GM18858 (cell line): ENCODE measurements around the gene FASN.
"Not testable (repeated sequence)": the region's sequence is repeated elsewhere in the genome, so short reads cannot be mapped to it uniquely, and the experiment has no call there.

Source experiments
- ATAC-seq: cut with Tn5 transposase; IDR thresholded peaks from one replicate; pipeline ENCODE4 v1.9.1; 2021; ENCODE audit not compliant: unreplicated experiment

FASN gene

DNA sequence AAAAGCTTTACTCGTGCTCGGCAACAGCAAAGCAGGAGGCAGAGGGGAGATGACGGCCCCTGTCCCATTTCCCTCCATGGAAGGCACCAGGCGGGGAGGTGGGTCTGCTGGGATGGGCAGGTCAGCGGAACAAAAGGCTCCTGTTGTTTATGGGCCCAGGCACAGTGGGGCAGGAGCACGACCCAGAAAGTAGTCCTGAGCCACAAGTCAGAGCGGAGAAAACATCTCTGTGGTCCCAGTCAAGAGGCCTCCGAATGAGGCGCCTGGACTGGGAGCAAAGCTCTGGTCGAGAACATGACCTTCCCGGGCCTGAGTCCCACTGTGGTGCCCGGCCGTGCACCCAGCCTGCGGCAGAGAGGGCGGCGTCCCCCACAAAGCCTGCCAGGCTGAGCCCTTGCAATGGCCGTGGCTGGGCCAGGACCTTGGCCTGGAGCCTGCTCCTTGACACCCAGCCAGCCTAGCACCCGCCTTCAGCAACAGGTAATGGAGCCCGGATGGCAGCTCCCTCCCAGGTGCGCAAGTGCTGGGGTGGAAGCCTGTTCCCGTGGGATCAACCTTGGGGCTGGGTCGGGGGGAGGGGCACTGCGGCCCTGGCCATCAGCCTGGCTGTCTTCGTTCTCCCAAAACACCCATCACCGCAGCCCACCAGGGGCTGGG lies 50.0 kb downstream of the FASN start:
- no peak for ATAC-seq

DNA sequence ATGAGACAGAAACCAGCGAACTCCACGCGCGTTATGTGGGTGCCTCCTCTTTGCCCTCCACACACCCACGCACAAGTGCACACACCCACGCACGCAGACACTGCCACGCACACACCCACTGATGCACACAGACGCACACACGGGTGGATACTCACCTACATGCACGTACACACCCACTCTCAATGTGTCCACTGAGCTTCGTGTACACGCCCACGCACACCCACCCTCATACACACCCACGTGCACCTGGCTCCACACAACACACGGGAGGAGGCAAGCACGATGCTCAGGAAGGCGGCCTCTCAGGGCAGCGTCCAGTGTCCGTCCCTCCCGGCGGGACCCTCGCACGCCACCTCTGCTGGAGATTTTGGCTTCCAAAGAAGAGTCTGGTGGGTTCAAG lies 50.7 kb downstream of the FASN start:
- no peak for ATAC-seq

DNA sequence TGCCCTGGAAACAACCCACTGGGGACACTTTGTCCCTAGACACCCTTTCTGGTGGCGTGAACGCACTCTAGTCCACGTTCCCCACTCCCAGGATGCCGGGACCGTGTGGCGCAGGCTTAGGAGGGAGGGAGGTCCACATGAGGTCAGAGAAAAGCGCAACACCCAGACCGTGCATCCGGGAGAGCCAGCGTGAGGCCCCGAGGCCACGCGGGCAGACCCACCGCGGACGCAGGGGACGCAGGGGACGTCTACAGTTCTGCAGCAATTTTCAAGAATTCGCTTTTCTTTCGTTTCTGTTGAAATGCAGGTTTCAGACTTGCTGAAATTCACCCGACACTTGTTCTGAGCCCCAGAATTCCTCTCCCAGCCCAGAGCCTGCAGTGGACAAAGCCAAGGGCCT lies 51.1 kb downstream of the FASN start:
- ATAC-seq, result no peak

DNA sequence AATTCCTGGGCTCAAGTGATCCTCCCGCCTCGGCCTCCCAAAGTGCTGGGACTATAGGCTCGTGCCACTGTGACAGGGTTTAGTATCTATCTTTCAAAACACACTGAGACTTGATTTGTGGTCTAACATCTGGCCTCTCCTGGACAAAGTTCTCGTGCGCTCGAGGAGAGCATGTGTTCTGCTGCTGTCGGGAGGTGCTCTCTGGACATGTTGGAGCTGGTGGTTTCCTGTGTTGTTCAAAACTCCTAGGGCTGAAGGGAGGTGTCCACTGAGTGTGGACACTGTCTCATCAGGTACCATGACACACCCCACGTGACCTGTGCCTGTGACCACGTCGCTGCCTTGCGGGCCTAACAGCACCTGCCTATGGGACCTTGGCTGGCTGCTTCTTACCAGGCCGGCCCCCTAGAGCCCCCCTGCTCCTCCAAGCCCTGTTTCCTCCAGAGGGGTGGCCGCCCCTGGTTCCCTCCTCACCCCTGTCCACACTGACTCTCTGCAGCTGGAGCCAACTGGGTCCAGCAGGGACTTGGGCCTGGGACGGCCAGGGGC lies 52.0 kb downstream of the FASN start:
- no peak for ATAC-seq

DNA sequence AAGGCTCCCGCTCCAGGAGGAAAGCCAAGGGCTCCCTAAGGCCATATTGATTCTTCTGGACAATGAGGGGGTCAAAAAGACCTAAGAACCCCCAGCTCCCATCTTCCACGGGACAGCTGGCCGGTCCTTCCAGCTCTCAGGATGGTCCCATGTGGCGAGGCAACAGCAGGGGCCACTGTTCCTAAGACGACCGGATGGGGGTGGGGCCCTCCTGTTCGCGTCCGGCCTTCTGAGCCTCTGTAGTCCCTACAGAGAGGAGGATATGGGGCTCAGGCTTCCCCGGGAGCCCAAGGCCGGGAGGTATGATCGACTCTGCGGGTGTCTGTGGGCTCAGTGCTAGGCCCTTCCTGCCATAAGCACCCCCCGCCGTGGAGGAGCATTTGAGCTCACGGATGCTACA lies 54.5 kb downstream of the FASN start:
- no peak for ATAC-seq

DNA sequence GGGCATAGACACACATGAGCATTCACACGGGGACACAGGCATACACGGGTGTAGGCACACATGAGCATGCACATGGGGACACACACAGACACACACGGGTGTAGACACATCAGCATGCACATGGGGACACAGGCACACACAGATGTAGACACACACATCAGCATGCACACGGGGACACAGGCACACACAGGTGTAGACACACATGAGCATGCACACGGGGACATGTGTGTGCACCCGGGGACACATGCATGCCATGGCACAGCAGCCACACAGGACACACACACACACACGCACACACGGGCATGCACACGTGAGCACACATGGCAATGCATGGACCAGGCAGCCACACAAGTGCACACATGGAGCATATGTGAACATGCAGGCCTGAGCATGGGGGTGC lies 55.4 kb downstream of the FASN start:
- ATAC-seq, result no peak

DNA sequence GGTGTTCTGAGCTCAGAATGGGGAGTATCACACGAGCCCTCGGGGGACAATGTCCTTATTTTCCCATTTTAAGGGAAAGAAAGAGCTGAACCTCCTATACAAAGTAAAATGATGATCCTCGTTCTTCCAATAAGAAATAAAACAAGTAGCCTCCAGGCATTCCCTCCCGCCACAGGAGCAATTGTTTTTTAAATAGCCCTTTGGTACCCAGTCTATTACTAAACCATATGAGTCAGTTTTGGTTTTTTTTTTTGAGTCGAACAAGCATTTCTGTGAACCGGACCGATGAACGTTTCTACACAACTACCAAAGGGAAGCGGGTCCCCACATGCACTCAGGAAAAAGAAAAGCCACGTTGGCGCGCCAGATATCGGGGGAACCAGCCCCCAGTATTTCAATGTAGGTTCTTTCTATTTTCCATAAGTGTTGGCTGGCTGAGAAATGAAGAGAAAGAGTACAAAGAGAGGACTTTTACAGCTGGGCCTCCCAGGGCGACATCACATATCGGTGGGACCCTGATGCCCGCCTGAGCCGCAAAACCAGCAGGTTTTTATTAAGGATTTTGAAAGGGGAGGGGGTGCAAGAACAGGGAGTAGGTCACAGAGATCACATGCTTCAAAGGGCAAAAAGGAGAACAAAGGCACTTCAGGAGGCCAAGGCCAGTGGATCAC lies 56.8 kb downstream of the FASN start:
- ATAC-seq, result no peak

DNA sequence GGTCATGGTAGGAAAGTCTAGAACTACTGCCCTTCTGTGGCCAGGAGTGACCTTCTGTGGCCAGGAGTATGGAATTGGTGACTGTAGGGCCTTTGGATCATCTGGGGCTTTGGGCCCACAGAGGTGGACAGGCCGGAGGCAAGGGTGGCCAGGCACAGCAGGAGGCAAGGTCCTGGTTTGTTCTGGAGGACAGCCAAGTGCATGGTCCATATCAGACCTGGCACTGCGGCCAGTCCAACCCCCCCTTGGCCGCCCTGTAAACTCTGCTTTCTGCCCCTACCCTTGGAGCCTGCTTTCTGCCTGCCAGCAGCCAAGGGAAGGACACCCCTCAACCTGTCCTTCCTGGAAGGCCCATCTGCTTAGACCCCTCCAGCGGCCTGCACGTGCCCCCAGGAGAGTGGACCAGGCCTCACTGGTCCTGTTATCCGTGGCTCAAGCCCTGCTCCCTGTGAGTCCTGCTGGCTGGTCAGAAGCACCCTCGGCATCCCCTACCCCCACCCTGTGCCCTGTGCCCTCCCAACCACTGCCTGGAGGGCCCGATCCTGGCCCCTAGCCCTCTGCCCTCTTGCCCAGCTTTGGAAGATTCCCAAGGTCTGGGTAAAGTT lies 58.2 kb downstream of the FASN start:
- ATAC-seq, result no peak

DNA sequence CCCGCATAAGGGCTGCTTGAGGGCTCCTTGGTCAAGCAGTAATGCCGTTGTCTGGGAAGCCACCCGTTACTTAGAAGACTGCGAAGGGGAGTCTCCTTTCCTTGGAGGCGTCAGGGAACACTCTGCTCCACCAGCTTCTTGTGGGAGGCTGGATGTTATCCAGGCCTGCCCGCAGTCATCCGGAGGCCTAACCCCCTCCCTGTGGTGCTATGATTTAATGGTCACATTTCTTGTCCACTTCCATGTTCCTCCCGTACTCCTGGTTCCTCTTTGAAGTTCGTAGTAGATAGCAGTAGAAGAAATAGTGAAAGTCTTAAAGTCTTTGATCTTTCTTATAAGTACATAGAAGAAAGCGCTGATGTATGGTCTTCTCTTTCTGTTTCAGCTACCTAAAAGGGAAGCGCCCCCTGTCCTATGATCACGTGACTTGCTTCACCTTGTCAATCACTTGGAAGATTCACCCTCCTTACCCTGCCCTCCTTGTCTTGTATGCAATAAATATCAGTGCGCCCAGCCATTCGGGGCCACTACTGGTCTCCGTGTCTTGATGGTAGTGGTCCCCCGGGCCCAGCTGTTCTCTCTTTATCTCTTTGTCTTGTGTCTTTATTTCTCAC lies 59.1 kb downstream of the FASN start:
- ATAC-seq, result not testable (repeated sequence)

DNA sequence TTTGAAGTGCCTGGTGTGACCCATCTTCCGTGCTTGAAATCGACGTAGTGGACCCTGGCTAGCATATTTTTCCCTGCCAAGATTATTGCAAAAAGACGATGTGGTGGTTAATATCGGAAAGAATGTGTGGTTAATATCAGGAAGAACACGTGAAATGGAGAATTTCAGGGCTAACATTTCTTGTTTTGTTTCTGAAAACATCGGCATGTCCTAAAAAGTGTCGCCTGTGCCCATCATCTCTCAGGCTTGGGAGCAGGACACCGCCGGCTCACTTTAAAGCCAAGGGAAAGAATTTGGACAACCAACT lies 60.2 kb downstream of the FASN start:
- no peak for ATAC-seq

DNA sequence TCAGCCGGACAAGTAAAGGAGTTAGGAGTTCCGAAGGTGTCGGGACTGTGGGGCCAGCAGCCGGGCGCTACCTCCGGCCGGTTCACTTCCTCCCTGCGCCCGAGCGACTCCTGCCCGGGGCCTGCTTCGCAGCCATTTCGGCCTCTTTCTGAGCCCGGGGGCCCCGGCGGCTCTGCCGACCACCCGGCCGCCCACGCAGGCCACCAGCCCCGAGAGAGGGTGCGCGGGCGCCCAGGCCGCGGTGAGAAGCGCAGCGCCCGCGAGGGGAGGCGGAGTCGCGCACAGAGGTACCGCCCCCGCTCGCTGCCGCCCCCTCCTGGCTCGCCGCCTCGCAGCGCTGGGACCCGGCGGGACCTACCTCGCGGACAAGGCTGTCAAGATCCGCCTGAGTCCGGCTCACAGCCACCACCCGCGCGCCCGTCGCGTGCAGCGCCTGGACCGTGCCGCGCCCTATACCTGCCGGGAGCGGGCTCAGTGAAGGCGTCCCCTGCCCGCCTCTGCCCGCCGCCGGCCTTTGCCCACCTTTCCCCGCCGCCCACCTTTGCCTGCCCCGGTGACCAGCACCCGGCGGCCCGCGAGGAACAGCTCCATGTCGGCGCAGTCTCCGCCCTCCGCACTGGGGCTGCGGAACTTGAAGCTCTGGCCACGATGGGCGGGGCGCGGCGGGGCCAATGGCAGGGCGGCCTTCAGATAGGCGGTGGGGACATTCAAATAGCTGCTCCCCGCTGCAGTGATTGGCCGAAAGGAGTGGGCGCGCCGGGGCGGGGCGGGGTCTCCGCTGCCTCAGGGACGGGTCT lies 60.7 kb downstream of the FASN start, which contains the start of gene DCXR:
TSS of gene DCXR (minus strand) at position 606 of the 797 bp plus-strand sequence. CDS start at position 591, 15 bp downstream.
- peak; percentile 67 for ATAC-seq

DNA sequence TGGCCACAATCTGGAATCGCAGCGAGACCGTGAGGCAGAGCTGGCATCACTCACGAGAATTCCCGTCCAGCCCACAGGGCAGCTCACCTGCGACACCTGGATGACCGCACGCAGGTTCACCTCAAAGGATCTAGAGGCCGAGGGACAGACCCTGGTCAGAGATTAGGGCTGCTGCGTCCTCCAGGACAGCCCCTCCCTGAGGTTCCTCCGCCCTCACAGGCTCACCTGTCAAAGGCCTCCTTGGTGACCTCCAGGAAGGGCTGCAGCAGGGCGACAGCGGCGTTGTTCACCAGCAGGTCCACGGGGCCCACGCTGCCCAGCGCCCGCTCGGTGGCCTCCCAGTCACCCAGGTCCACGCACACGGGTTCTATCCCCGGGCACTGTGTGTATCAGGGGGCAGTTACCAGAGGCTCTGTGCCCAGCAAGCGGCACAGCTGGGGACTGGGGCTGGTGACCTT lies 61.4 kb downstream of the FASN start:
- ATAC-seq, result no peak

DNA sequence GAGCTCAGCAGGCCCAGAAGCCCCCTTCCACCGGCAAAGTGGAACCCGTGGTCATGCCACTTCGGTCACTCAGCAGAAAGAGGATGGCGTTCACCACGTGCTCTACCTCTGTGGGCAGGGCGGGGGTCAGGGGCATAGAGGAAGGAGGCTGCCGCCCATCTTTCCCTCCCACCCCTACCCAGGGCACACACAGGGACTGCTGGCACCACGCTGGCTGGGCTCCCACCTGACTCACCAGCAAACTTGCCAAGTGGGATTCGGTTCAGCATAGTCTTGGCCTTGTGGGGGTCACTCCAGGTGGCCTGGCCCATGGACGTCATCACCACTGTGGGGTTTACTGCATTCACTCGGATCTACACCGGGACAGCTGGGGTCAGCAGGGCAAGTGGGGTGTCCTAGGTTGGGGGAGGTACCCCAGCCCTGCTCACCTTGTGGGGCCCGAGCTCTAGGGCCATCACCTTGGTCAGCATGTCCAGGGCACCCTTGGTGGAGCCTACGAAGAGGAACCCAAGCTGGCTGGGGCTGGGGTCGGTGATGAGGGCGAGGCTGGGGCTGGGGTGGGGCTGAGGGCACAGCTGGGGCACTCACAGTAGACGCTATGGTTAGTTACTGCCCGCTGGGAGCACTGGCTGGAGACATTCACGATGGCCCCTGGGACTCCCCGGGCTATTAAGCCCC lies 61.9 kb downstream of the FASN start:
- no peak for ATAC-seq

DNA sequence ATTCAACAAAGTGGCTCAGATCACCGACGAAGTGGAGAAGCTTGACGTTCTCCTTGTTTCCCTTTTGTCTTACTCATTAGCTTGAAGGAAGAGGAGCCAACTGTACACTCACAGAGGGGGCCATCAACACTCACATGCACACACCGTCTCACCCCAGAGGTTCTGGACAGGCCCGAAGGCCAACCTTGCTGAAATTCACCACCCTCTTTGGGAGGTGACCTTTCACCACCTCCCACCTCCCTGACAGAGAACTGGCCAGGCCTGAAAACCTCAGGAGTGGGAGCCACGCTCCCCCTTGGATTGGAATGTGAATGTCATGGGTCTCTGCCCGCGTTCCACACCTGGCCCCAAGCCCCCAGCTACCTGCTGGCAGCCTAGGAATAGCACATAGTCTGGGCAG lies 62.5 kb downstream of the FASN start:
- ATAC-seq, result no peak

DNA sequence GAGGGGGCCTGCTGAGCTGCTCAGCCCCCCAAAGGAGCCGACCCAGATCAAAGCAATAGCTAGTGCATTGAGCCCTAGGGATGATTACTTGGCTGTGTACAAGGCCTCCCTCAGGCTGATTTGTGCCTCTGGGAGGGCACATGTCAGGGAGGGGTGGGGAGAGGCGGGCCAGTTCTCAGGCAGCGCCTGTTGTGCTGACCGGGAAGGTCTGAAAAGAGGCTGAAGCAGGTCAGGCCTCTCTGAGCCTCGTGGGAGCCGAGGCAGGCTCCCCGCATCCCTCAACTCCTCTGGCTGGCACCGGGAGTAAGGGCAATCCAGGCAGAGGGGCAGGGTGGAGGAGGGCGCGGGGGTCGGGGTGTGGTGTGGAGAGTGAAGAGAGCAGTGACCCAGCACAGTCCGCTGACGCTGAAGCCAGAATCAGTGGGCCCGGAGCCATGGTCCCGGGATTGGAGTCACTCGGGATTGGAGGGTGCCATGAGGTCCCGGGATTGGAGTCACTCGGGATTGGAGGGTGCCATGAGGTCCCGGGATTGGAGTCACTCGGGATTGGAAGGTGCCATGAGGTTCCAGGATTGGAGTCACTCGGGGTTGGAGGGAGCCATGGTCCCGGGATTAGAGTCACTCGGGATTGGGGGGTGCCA lies 63.5 kb downstream of the FASN start:
- no peak for ATAC-seq

DNA sequence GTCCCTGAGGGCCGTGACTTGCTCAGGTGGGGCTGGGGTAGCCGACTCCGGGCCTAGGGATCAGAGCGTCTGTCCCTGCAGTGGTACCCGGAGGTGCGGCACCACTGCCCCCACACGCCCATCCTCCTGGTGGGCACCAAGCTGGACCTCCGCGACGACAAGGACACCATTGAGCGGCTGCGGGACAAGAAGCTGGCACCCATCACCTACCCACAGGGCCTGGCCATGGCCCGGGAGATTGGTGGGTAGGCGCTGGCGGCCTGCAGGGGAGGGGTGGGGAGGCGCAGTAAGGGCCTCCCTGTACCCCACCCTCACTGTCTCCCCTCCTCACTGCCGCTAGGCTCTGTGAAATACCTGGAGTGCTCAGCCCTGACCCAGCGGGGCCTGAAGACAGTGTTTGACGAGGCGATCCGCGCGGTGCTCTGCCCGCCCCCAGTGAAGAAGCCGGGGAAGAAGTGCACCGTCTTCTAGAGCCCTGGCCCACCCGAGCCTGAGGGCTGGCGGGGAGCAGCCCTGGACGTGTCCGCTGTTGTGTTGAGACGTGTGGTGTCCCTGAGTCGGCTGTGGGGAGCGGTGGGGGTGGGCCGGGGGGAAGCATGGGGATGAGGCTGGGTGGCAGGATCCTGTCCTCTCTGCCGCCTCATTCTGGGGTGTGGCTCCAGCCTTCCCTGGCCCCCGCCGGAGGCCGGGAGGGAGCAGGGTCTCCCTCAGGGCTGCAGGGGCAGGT lies 64.5 kb downstream of the FASN start:
- no peak for ATAC-seq

DNA sequence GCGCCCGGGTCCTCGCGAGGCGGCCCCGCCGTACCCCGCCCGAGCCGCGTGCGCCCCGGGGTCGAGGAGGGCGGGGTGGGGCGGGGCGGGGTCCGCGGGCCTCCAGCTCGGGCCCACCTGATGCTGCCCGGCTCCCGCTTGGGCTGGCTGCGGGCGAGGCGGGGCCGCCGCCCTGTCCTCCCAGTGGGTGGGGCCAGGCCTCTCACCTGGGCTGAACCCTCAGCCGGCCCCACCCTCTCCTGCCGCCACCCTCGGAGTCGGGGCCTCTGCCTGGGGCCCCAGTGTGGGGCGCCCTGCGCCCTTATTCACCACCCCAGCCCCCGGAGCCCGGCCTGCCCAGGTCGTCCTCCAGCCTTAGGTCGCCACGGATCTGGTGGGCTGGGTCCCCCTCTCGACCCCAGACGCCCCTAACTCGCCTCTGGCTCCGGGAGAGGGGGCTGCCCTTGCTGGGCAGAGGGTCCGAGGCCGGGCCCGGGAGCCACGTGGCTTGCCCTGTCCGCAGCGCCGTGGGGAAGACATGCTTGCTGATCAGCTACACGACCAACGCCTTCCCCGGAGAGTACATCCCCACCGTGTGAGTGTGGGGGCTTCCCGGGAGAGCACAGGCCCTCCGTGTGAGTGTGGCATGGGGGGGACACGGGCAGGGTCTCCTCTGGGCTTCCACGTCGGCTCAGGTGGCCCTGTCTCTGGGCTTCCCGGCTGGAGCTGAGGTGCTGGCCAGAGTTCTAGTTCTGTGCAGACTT lies 66.0 kb downstream of the FASN start:
- no peak for ATAC-seq

DNA sequence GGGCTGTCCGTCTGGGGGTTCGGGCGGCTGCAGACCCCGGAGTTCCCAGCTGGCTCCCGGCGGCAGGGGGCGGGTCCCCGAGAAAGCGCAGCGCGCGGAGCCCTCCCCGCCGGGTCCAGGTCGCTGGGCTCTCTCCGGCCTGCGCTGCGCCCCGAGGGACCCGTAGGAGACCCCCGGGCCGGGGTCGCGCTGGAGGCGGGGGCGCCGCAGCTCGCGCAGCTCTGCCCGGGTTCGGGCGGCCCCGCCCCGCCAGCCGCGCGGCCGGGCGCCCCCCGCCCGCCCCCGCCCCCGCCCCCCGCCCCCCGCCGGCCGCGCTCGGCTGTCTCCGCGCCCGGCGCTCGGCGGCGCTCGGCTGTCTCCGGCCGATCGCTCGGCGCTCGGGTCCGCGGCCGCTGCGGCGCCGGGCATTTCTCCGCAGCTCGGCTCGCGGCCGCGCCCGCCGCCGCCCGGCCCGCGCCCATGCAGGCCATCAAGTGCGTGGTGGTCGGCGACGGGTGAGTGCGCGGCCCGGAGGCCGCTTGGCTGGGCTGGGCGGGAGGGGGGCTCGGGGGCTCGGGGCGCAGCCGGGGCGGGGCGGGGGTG lies 66.6 kb downstream of the FASN start, which contains the start of gene RAC3:
TSS of gene RAC3 (plus strand) at position 376 of the 582 bp plus-strand sequence. CDS start at position 460, 84 bp downstream.
- no peak for ATAC-seq
